ENCODE results near the gene FAM222A.

The FAM222A gene

DNA sequence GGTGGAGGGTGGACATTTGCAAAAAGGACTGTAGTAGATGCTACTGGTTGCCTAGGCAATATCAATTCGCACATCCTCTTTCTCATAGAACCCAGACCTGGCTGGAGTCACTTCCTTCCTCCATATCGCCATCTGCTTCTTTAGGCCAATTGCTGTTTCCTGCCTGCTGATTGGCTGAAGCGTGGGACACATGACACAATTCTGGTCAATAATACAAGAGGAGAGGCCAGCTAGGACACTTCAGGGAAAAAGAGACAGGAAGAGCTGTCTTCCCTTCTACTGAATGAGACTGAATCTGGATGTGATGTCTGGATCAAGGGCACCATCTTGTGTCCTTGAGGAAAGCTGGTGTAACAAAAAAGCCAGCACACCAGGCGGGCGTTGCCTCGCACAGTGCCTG is 65.8 kb downstream of the FAM222A start:
- Histone ChIP-seq H3K79me2 (ENCODE audit: control insufficient read depth, insufficient read depth, low read length, unreplicated experiment) (no peaks in the 10 kb centered on the region), H2AFZ (ENCODE audit: low read length, unreplicated experiment) (no peak overlapping the region), H3K27ac (ENCODE audit: low read depth, low read length) (no peak overlapping the region), H3K4me1 (ENCODE audit: control insufficient read depth, insufficient read depth, low read length, unreplicated experiment) (no peaks in the 10 kb centered on the region), H3K36me3 (ENCODE audit: insufficient read depth, low read length) (no peaks in the 10 kb centered on the region), H3K27me3 (ENCODE audit: insufficient read depth, low read length) (no peaks in the 10 kb centered on the region), H3K4me3 (ENCODE audit: low read depth, low read length) (no peak overlapping the region)

DNA sequence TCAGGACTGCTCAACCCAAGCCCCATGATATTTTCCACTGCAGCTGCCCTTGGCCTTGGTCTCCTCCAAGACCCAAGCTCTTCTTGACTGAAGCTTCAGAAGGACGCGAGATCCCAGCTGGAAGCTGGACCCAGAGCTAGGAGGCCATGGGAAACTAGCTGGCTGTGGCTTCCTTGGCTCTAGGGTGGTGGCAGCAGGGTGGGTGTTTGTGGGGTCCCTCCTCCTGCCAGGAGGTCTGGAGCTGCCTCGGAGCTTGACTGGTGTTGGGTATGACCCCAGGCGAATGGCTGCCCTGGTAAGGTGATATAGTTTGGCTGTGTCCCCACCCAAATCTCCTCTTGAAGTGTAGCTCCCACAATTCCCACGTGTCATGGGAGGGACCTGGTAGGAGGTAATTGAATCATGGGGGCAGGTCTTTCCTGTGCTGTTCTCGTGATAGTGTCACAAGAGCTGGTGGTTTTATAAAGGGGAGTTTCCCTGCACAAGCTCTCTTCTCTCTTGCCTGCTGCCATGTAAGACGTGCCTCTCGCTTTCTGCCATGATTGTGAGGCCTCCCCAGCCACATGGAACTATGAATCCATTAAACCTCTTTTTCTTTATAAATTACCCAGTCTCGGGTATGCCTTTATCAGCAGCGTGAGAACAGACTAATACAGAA is 68.2 kb downstream of the FAM222A start:
- Histone ChIP-seq H3K4me1 (ENCODE audit: control insufficient read depth, insufficient read depth, low read length, unreplicated experiment) (no peaks in the 10 kb centered on the region), H3K27ac (ENCODE audit: low read depth, low read length) (no peak overlapping the region), H3K36me3 (ENCODE audit: insufficient read depth, low read length) (no peaks in the 10 kb centered on the region), H3K79me2 (ENCODE audit: control insufficient read depth, insufficient read depth, low read length, unreplicated experiment) (no peaks in the 10 kb centered on the region), H3K27me3 (ENCODE audit: insufficient read depth, low read length) (no peaks in the 10 kb centered on the region), H2AFZ (ENCODE audit: low read length, unreplicated experiment) (no peak overlapping the region), H3K4me3 (ENCODE audit: low read depth, low read length) (no peak overlapping the region)

DNA sequence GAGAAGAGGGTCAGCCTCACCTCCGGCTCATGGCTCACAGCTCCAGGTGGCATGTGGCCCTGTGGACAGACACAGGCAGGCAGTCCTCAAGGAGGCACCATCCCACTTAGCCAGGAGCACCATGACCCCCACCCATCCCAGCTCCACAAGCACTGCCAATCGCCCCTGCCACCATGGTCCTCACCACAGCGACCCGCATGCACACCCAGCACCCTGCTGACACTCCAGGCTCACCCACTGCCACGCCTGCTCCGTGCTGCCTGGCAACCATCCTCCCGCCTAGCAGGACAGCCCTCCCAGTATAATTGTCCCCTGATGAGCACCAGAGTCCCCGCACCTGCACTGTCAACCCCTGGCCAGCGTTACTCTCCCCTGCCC is 68.7 kb downstream of the FAM222A start:
- H3K4me3 ChIP-seq (ENCODE audit: low read depth, low read length): no peak overlapping the region
- no peak overlapping the region for H3K27ac ChIP-seq (ENCODE audit: low read depth, low read length)
- no peaks in the 10 kb centered on the region for H3K4me1 ChIP-seq (ENCODE audit: control insufficient read depth, insufficient read depth, low read length, unreplicated experiment)
- H3K36me3 ChIP-seq (ENCODE audit: insufficient read depth, low read length): no peaks in the 10 kb centered on the region
- no peaks in the 10 kb centered on the region for H3K27me3 ChIP-seq (ENCODE audit: insufficient read depth, low read length)
- H3K79me2 ChIP-seq (ENCODE audit: control insufficient read depth, insufficient read depth, low read length, unreplicated experiment): no peaks in the 10 kb centered on the region
- H2AFZ ChIP-seq (ENCODE audit: low read length, unreplicated experiment): no peak overlapping the region

DNA sequence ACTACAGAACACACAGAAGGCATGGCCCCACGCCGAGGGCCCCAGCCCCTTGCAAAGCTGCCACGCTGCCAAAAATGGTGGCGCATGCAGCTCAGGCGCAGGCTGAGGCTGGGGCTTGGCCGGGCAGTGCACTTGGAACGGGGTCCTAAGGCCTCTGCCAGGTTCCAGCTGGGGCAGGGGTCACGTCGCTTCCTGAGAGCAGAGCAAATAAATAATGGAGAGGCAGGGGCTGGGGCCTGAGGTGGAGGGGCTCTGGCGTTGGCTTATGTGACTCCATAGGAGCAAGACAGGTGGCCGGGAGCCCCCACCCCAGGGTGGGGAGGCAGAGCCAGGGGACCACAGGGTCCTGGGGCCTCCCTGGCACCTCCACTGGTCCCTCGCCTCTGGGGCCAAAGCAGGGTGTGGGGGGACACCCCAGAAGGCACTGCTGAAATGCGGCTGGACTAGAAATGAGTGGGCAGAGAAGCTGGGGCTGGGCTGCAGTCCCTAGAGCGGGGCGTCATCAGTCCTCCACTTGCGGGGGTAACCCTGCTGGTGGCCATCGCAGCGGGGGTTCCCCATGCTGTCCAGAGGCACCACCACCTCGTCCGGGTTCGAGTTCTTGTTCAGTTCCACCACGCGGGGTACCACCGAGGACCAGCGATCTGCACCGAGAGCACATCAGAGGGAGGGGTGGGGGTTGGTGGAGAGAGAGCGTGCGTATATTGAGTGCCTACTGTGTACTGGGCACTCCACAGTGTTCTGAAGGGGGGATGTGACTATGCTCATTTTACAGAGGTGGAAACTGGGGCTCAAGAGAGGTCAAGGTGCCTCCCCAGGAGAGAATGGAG is 69.7 kb downstream of the FAM222A start:
- Histone ChIP-seq H3K27me3 (ENCODE audit: insufficient read depth, low read length) (no peaks in the 10 kb centered on the region), H3K79me2 (ENCODE audit: control insufficient read depth, insufficient read depth, low read length, unreplicated experiment) (no peaks in the 10 kb centered on the region), H3K27ac (ENCODE audit: low read depth, low read length) (no peak overlapping the region), H3K36me3 (ENCODE audit: insufficient read depth, low read length) (no peaks in the 10 kb centered on the region), H3K4me3 (ENCODE audit: low read depth, low read length) (no peak overlapping the region), H3K4me1 (ENCODE audit: control insufficient read depth, insufficient read depth, low read length, unreplicated experiment) (no peaks in the 10 kb centered on the region), H2AFZ (ENCODE audit: low read length, unreplicated experiment) (no peak overlapping the region)

DNA sequence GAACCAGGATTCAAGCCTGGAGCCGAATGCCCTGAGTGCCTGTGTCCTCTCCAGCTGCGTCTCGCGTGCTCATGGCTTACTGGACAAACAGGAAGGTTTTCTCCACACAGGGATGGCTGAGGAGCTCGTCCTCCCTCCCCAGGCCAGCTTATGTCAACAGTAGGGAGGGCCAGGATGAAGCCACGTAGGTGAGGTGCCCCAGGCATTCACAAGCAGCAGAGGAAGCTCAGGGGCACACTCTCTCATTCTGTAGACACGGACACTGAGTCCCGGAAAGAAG is 70.3 kb downstream of the FAM222A start:
- Histone ChIP-seq H3K4me3 (ENCODE audit: low read depth, low read length) (no peak overlapping the region), H3K27me3 (ENCODE audit: insufficient read depth, low read length) (no peaks in the 10 kb centered on the region), H3K4me1 (ENCODE audit: control insufficient read depth, insufficient read depth, low read length, unreplicated experiment) (no peaks in the 10 kb centered on the region), H3K36me3 (ENCODE audit: insufficient read depth, low read length) (no peaks in the 10 kb centered on the region), H2AFZ (ENCODE audit: low read length, unreplicated experiment) (no peak overlapping the region), H3K79me2 (ENCODE audit: control insufficient read depth, insufficient read depth, low read length, unreplicated experiment) (no peaks in the 10 kb centered on the region), H3K27ac (ENCODE audit: low read depth, low read length) (no peak overlapping the region)

DNA sequence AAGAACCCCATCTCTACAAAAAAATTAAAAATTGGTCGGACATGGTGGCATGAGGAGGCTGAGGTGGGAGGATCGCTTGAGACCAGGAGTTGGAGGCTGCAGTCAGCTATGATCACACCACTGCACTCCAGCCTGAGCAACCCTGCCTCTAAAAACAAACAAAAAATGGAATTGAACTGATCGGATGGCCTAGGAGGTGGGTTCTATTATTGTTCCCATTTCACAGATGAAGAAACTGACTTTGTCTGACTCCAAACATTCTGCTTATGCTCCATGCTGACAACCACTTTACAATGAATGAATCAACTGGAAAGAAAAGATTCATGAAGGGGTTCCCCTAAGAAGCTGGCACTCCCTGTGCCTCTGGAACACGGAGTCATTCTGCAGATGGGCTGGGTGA is 72.2 kb downstream of the FAM222A start:
- Histone ChIP-seq H3K4me1 (ENCODE audit: control insufficient read depth, insufficient read depth, low read length, unreplicated experiment) (no peaks in the 10 kb centered on the region), H3K27me3 (ENCODE audit: insufficient read depth, low read length) (no peaks in the 10 kb centered on the region), H2AFZ (ENCODE audit: low read length, unreplicated experiment) (no peak overlapping the region), H3K4me3 (ENCODE audit: low read depth, low read length) (no peak overlapping the region), H3K27ac (ENCODE audit: low read depth, low read length) (no peak overlapping the region), H3K79me2 (ENCODE audit: control insufficient read depth, insufficient read depth, low read length, unreplicated experiment) (no peaks in the 10 kb centered on the region), H3K36me3 (ENCODE audit: insufficient read depth, low read length) (no peaks in the 10 kb centered on the region)

DNA sequence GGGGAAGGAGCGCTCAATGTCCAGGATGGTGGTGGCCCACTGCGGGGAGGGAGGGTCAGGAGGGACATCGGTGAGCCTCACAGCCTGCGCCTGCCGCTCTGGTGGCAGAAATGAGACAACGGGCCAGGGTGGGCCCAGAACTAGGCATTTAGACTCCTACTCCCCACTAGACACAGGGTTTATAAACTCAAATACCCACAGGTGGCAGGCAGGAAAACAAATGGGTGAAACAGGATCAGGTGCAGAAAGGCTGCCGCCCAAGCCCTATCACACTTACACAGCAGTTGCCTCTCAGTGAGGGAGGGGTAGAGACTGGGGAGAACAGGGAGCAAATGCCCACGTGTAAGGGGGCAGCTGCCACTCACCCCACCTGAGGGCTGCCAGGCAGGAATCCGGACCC is 73.2 kb downstream of the FAM222A start:
- no peaks in the 10 kb centered on the region for H3K36me3 ChIP-seq (ENCODE audit: insufficient read depth, low read length)
- no peak overlapping the region for H2AFZ ChIP-seq (ENCODE audit: low read length, unreplicated experiment)
- H3K27me3 ChIP-seq (ENCODE audit: insufficient read depth, low read length): no peaks in the 10 kb centered on the region

DNA sequence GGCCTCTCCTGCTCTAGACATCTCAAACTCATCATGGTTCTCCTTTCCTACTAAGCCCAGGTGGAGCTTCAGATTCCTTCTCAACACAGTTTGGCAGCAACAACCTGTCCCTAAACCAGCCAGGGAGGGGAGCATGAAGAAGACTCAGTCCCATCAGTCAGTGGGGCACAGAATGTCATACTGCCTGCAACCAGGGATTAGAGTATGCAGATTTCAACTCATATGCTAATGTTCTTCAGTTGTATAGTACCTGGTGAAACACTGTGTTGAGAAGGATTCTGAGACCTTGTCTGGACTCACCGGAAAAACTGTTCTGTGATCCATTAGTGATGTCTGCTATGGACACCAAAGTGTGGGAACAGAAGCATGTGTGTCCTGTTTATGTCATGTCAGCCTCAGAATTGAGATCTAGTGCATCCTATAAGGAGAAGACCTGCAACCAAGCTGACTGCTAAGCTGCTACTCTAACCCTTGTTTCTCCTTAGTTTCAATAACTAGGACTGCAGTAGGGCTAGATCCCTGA is 76.0 kb downstream of the FAM222A start:
- Histone ChIP-seq H3K4me1 (ENCODE audit: control insufficient read depth, insufficient read depth, low read length, unreplicated experiment) (peaks cover 2% of the 10 kb centered on the region), H3K4me3 (ENCODE audit: low read depth, low read length) (no peak overlapping the region)

More for the DNA sequence above, 73.2 kb downstream of the FAM222A start:
- H3K27ac ChIP-seq (ENCODE audit: low read depth, low read length): no peak overlapping the region
- H3K4me1 ChIP-seq (ENCODE audit: control insufficient read depth, insufficient read depth, low read length, unreplicated experiment): no peaks in the 10 kb centered on the region
- H3K4me3 ChIP-seq (ENCODE audit: low read depth, low read length): no peak overlapping the region
- H3K79me2 ChIP-seq (ENCODE audit: control insufficient read depth, insufficient read depth, low read length, unreplicated experiment): no peaks in the 10 kb centered on the region

DNA sequence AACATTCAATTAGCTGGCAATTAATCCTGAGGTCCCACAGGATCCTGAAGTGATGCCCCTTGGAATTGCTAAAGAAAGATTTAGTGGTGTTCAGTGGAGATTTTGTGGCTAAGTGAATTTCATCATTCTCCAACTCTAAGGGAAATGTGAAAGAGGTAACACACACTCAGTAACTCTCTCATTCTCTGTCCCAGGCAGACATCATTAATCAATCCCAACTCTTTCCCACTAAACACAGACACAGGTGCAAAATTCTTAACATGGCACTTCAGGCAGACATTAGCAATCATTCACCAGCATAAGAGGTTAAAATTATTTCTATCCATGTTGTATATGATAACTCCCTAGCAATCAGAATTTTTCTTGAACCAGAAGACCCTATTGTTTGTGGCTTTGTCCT is 79.4 kb downstream of the FAM222A start:
- Histone ChIP-seq H3K27me3 (ENCODE audit: insufficient read depth, low read length) (peaks cover 3% of the 10 kb centered on the region; the same call in 1 of the 2 replicates), H3K4me1 (ENCODE audit: control insufficient read depth, insufficient read depth, low read length, unreplicated experiment) (peaks cover 5% of the 10 kb centered on the region), H3K4me3 (ENCODE audit: low read depth, low read length) (no peak overlapping the region), H3K36me3 (ENCODE audit: insufficient read depth, low read length) (no peaks in the 10 kb centered on the region), H3K79me2 (ENCODE audit: control insufficient read depth, insufficient read depth, low read length, unreplicated experiment) (no peaks in the 10 kb centered on the region), H2AFZ (ENCODE audit: low read length, unreplicated experiment) (no peak overlapping the region), H3K27ac (ENCODE audit: low read depth, low read length) (no peak overlapping the region)

More for the DNA sequence above, 76.0 kb downstream of the FAM222A start:
- Histone ChIP-seq H3K27me3 (ENCODE audit: insufficient read depth, low read length) (peaks cover 3% of the 10 kb centered on the region; the same call in 1 of the 2 replicates), H3K36me3 (ENCODE audit: insufficient read depth, low read length) (no peaks in the 10 kb centered on the region), H2AFZ (ENCODE audit: low read length, unreplicated experiment) (no peak overlapping the region), H3K79me2 (ENCODE audit: control insufficient read depth, insufficient read depth, low read length, unreplicated experiment) (no peaks in the 10 kb centered on the region), H3K27ac (ENCODE audit: low read depth, low read length) (no peak overlapping the region)

DNA sequence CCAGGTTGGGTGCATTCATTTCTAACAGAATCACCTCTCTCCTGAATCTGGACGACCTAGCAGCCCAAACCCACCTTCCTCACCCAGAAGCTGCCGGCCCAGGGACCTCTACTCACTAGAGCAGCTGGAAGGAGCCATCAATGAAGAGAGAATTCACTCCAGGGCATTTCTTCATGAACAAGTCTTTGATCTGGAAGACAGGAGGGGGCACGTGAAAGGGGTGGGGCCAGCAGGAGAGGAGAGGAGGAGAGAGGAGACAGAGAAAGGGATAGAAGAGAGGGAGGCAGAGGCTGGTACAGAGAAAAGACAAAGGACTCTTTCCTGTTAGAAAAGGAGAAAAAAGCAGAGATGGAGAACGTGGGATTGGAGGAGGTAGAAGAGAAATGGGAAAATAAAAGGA is 79.8 kb downstream of the FAM222A start:
- no peak overlapping the region for H3K27ac ChIP-seq (ENCODE audit: low read depth, low read length)
- H2AFZ ChIP-seq (ENCODE audit: low read length, unreplicated experiment): no peak overlapping the region
- H3K36me3 ChIP-seq (ENCODE audit: insufficient read depth, low read length): no peaks in the 10 kb centered on the region
- no peaks in the 10 kb centered on the region for H3K79me2 ChIP-seq (ENCODE audit: control insufficient read depth, insufficient read depth, low read length, unreplicated experiment)
- H3K27me3 ChIP-seq (ENCODE audit: insufficient read depth, low read length): peaks cover 3% of the 10 kb centered on the region; the same call in 1 of the 2 replicates
- H3K4me1 ChIP-seq (ENCODE audit: control insufficient read depth, insufficient read depth, low read length, unreplicated experiment): peaks cover 5% of the 10 kb centered on the region
- H3K4me3 ChIP-seq (ENCODE audit: low read depth, low read length): no peak overlapping the region

Data from ACC112 (cell line).